CD4-positive, alpha-beta memory T cell (primary cell): ENCODE measurements around the gene JSRP1. TPM values are rescaled to one million over a fixed set of nuclear protein-coding genes. Genes with fewer than 3 reads are reported as not detected.

Experiments
- CTCF ChIA-PET: fragments of 350-600 bp; sonication (Branson Sonifier 250); formaldehyde crosslinking; loops from one replicate; lab custom pipeline; 2021; ENCODE audit warnings: inconsistent platforms; ENCODE audit not compliant: partially characterized antibody; lab: Charles Lee
- POLR2A ChIA-PET: fragments of 350-600 bp; sonication (Branson Sonifier 250); formaldehyde crosslinking; loops from one replicate; lab custom pipeline; 2021; ENCODE audit not compliant: partially characterized antibody; lab: Charles Lee
- DNase-seq, 5 donors: peaks; one replicate each; pipeline versions ENCODE4 v3.0.0 to v3.0.0-alpha.2; 2020 to 2022; ENCODE audit warnings: mixed read lengths in 1 of 5
- H3K27ac ChIP-seq: one replicate; pipeline ENCODE4 v1.7.0; 2013; ENCODE audit warnings: low read depth, low read length
- H3K27me3 ChIP-seq: 2 replicates; pipeline ENCODE4 v1.7.0; 2013; ENCODE audit warnings: mild to moderate bottlenecking, low read length, moderate library complexity; ENCODE audit not compliant: insufficient read depth
- H3K36me3 ChIP-seq: 2 replicates; pipeline ENCODE4 v1.7.0; 2013; ENCODE audit warnings: mild to moderate bottlenecking, low read length, moderate library complexity; ENCODE audit not compliant: insufficient read depth
- H3K4me1 ChIP-seq: 2 replicates; pipeline ENCODE4 v1.7.0; 2013; ENCODE audit warnings: mild to moderate bottlenecking, low read length, moderate library complexity; ENCODE audit not compliant: insufficient read depth
- H3K4me3 ChIP-seq, 2 donors: one replicate each; pipeline ENCODE4 v1.7.0; 2013; ENCODE audit warnings: low read length in 2 of 2, mild to moderate bottlenecking in 1 of 2
- H3K9me3 ChIP-seq, 2 donors: one replicate each; pipeline ENCODE4 v1.7.0; 2013; ENCODE audit warnings: low read length in 2 of 2, control low read depth in 1 of 2; ENCODE audit not compliant: control insufficient read depth in 1 of 2
- H3K27ac Mint-ChIP-seq, 7 donors: one replicate each; pipeline ENCODE4 v1.8.0; 2020 to 2021; ENCODE audit warnings: mixed read lengths in 7 of 7, mild to moderate bottlenecking in 6 of 7, inconsistent platforms in 3 of 7, moderate library complexity in 3 of 7
- H3K27me3 Mint-ChIP-seq, 2 donors: one replicate each; pipeline ENCODE4 v1.8.0; 2020 to 2021; ENCODE audit warnings: mixed read lengths in 2 of 2
- H3K36me3 Mint-ChIP-seq, 2 donors: one replicate each; pipeline ENCODE4 v1.8.0; 2020 to 2021; ENCODE audit warnings: mixed read lengths in 2 of 2, inconsistent platforms in 1 of 2, mild to moderate bottlenecking in 1 of 2
- H3K4me1 Mint-ChIP-seq, 4 donors: one replicate each; pipeline ENCODE4 v1.8.0; 2020 to 2021; ENCODE audit warnings: mixed read lengths in 4 of 4, mild to moderate bottlenecking in 1 of 4
- H3K4me3 Mint-ChIP-seq, 8 donors: one replicate each; pipeline ENCODE4 v1.8.0; 2020 to 2021; ENCODE audit warnings: mixed read lengths in 8 of 8, mild to moderate bottlenecking in 7 of 8, moderate library complexity in 6 of 8, inconsistent platforms in 3 of 8
- H3K9me3 Mint-ChIP-seq, 8 donors: one replicate each; pipeline ENCODE4 v1.8.0; 2020 to 2021; ENCODE audit warnings: mixed read lengths in 8 of 8, mild to moderate bottlenecking in 5 of 8, inconsistent platforms in 3 of 8, moderate library complexity in 1 of 8
- intact Hi-C: fragments of 100-400 bp; cut with micrococcal nuclease; formaldehyde crosslinking; loops from one replicate; pipeline ENCODE4 v1.15.1; 2023
- polyA plus RNA-seq, 2 donors: library from polyadenylated mRNA; unstranded; fragments of 300-500 nt; fragmentation: Illumina TruSeq; gene quantifications; one replicate each; pipeline ENCODE4 v1.2.3, GENCODE V29; 2021
- total RNA-seq, 2 experiments: library from RNA; stranded (reverse); gene quantifications; one replicate each; pipeline ENCODE4 v1.2.3, GENCODE V29; 2021

The JSRP1 gene
- total and polyA plus RNA-seq, 4 experiments from 2014 or later = 1.1 to 1.7 (median 1.4) TPM

DNA sequence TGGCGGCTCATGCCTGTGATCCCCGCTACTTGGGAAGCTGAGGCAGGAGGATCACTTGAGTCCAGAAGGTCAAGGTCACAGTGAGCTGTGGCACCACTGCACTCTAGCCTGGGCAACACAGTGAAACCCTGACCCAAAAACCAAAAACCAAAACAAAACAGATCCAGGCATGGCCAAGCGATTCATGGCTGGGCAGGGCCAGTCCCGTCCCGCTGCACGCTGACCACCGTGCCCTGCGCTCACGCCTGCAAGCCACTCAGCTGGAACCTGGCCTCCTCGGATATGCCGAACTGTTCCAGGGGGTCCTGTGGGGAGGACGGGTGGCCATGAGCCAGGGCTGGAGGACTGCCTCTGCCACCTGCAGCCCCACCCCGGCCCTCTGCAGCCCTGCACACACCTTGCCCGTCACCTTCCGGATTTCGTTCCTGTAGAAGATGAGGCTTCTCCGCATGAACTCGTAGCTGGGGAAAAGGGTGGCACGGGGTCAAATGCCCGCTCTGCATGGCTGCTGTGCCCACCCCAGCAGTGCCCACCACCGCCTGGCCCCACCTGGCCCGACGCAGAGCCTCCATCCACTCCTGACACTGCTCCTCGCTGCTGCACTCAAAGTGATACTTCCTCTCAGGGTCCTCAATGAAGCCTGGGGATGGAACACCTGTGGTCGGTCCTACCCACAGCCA is 22.5 kb downstream of the JSRP1 start:
- Histone ChIP-seq H3K4me1 (peaks cover 34% of the 10 kb centered on the region), H3K27me3 (no peaks in the 10 kb centered on the region), H3K27ac (no peak overlapping the region), H3K9me3 (no peaks in the 10 kb centered on the region), H3K4me3 (no peak overlapping the region), H3K36me3 (peaks cover 6% of the 10 kb centered on the region)
- peaks cover 7 to 41% of the 10 kb centered on the region in 2 donors for H3K36me3 Mint-ChIP-seq
- H3K27ac Mint-ChIP-seq = peak overlapping the region in 6 of 7 donors; percentile 34 to 88 (median 70)
- CTCF ChIA-PET = interaction anchor here (0.8 to 4.2 kb wide), 4 partner anchors 27 to 159 kb away, joined by 3 to 41 read pairs (median 17); no protein-coding TSS in a partner anchor
- no peak for DNase-seq
- intact Hi-C loops = no loop called here
- peaks cover 0 to 5% (median 0%) of the 10 kb centered on the region in 8 donors for H3K9me3 Mint-ChIP-seq
- POLR2A ChIA-PET = interaction anchor here (1.3 to 10.5 kb wide), 4 partner anchors 12 to 93 kb away, joined by 3 to 325 read pairs (median 128); partner anchors contain the start of genes AMH and JSRP1
- H3K27me3 Mint-ChIP-seq = peaks cover 2 to 5% of the 10 kb centered on the region in 2 donors
- peaks cover 21 to 42% (median 31%) of the 10 kb centered on the region in 4 donors for H3K4me1 Mint-ChIP-seq
- H3K4me3 Mint-ChIP-seq = peak overlapping the region in 5 of 8 donors; percentile 61 to 99 (median 96)

- Histone ChIP-seq H3K4me1 (peaks cover 22% of the 10 kb centered on the region), H3K36me3 (peaks cover 6% of the 10 kb centered on the region), H3K27ac (no peak overlapping the region), H3K27me3 (no peaks in the 10 kb centered on the region), H3K4me3 (no peak overlapping the region), H3K9me3 (no peaks in the 10 kb centered on the region)
- POLR2A ChIA-PET = interaction anchor here (0.9 to 9.2 kb wide), 4 partner anchors 11 to 57 kb away, joined by 3 to 251 read pairs (median 4); no protein-coding TSS in a partner anchor
- peak overlapping the region in 3 of 8 donors; percentile 7 to 23 (median 13) for H3K4me3 Mint-ChIP-seq
- CTCF ChIA-PET = interaction anchor here (2.6 to 4.2 kb wide), 2 partner anchors 40 to 160 kb away, joined by 12 to 41 read pairs; no protein-coding TSS in a partner anchor
- peaks cover 10 to 30% (median 20%) of the 10 kb centered on the region in 4 donors for H3K4me1 Mint-ChIP-seq
- H3K9me3 Mint-ChIP-seq = peaks cover 0 to 5% (median 0%) of the 10 kb centered on the region in 8 donors
- H3K27me3 Mint-ChIP-seq = peaks cover 2 to 5% of the 10 kb centered on the region in 2 donors
- H3K36me3 Mint-ChIP-seq = peaks cover 3 to 40% of the 10 kb centered on the region in 2 donors
- intact Hi-C loops = no loop called here
- peak overlapping the region in 4 of 7 donors; percentile 6 to 74 (median 54) for H3K27ac Mint-ChIP-seq
- no peak for DNase-seq
Measured at GRCh38 chr19:2232286-2233151, 23.7 kb downstream of the JSRP1 start.

DNA sequence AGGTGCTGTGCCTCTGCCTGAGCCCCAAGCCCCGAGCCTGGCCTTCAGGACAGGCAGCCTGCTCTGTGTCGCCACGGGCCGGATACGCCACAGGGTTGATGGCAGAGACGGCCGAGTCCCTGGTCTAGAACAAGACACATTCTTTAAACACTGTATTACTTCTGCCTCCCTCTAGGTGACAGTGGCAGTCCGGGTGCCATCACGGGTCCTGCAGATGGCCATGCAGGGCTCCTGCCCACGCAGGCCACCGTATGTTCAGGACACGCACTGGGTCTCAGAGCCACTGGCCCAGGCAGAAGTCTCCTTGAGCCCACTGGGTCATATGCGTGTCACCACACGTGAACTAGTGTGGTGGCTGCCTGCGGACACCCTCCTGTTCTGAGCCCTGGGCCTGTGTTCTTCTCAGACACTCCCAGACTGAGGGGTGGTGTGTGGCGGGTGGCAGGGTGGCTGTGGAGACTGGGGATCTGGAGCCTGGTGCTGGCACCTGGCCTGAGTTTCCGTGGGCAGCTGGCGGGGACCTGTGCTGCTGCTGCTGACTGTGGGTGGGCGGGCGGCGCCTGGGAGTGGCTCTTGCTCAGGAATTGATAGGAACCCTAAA is 24.5 kb downstream of the JSRP1 start:
- Mint-ChIP-seq H3K36me3 (peaks cover 3 to 38% of the 10 kb centered on the region in 2 donors), H3K4me3 (no peak overlapping the region), H3K9me3 (peaks cover 0 to 5% (median 0%) of the 10 kb centered on the region in 8 donors), H3K27ac (peak overlapping the region in 1 of 7 donors; percentile 29), H3K27me3 (peaks cover 2 to 5% of the 10 kb centered on the region in 2 donors), H3K4me1 (peaks cover 9 to 26% (median 17%) of the 10 kb centered on the region in 4 donors)
- Histone ChIP-seq H3K36me3 (peaks cover 6% of the 10 kb centered on the region), H3K27me3 (no peaks in the 10 kb centered on the region), H3K4me1 (peaks cover 18% of the 10 kb centered on the region), H3K27ac (no peak overlapping the region), H3K9me3 (no peaks in the 10 kb centered on the region), H3K4me3 (no peak overlapping the region)
- intact Hi-C loops = no loop called here
- DNase-seq = no peak
- CTCF ChIA-PET = interaction anchor here (2.6 kb wide), 1 partner anchor 161 kb away, joined by 12 read pairs; no protein-coding TSS in a partner anchor
- POLR2A ChIA-PET = interaction anchor here (0.9 kb wide), 1 partner anchor 58 kb away, joined by 3 read pairs; no protein-coding TSS in a partner anchor

- H3K4me1 ChIP-seq = peaks cover 18% of the 10 kb centered on the region
- H3K9me3 ChIP-seq = no peaks in the 10 kb centered on the region
- CTCF ChIA-PET = interaction anchor here (0.6 kb wide), 1 partner anchor 23 kb away, joined by 3 read pairs; no protein-coding TSS in a partner anchor
- intact Hi-C loops = no loop called here
- H3K36me3 ChIP-seq = peaks cover 7% of the 10 kb centered on the region
- no peak overlapping the region for H3K27ac ChIP-seq
- peaks cover 3 to 33% of the 10 kb centered on the region in 2 donors for H3K36me3 Mint-ChIP-seq
- no peak for DNase-seq
- no peak overlapping the region for H3K4me3 Mint-ChIP-seq
- no peaks in the 10 kb centered on the region for H3K27me3 ChIP-seq
- H3K27me3 Mint-ChIP-seq = no peaks in the 10 kb centered on the region
- H3K4me1 Mint-ChIP-seq = peaks cover 7 to 23% (median 11%) of the 10 kb centered on the region in 4 donors
- POLR2A ChIA-PET = interaction anchor here (0.6 to 1.0 kb wide), 3 partner anchors 18 to 381 kb away, joined by 3 to 4 read pairs (median 4); no protein-coding TSS in a partner anchor
- H3K27ac Mint-ChIP-seq = peak overlapping the region in 2 of 7 donors; percentile 29 to 44
- H3K9me3 Mint-ChIP-seq = no peaks in the 10 kb centered on the region
- no peak overlapping the region for H3K4me3 ChIP-seq
Measured at GRCh38 chr19:2230807-2231533, 25.2 kb downstream of the JSRP1 start.

DNA sequence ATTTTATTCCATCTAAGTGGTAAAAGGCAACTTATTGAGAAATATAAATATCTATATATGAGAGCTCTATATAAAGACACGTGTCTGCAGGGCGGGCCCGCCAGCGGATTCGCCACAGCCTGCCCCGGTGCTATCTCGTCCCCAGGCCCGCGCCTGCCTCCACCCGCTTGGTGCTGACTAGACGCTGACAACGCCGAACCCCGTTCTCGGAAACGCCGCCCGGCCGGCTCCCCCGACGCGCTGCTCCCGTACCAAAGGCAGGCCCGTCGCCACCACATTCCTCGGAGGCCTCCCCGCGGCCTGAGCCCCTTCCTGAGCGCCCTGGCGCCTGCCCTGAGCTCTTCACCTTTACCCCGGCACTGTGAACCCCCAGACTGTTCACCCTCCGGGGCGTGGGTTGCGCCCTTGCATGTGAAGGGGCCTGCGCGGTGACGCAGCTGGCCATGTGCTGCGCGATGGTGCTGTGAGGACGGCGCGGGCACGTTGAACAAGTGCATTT is 26.1 kb downstream of the JSRP1 start:
- Mint-ChIP-seq H3K27ac (peak overlapping the region in 4 of 7 donors; percentile 41 to 78 (median 43)), H3K27me3 (no peaks in the 10 kb centered on the region), H3K9me3 (no peaks in the 10 kb centered on the region), H3K4me1 (peaks cover 5 to 18% (median 8%) of the 10 kb centered on the region in 4 donors), H3K4me3 (no peak overlapping the region), H3K36me3 (peaks cover 3 to 36% of the 10 kb centered on the region in 2 donors)
- ChIA-PET POLR2A (interaction anchor here (0.6 to 1.0 kb wide), 2 partner anchors 17 to 193 kb away, joined by 4 to 5 read pairs; no protein-coding TSS in a partner anchor), CTCF (no interaction called here)
- no peak overlapping the region for H3K27ac ChIP-seq
- intact Hi-C loops = no loop called here
- peaks cover 13% of the 10 kb centered on the region for H3K36me3 ChIP-seq
- no peaks in the 10 kb centered on the region for H3K27me3 ChIP-seq
- no peak for DNase-seq
- H3K4me3 ChIP-seq = no peak overlapping the region
- peaks cover 14% of the 10 kb centered on the region for H3K4me1 ChIP-seq
- no peaks in the 10 kb centered on the region for H3K9me3 ChIP-seq
